ENCODE measurements around the gene SEPTIN10. TPM values are rescaled to one million over a fixed set of nuclear protein-coding genes. Genes with fewer than 3 reads are reported as not detected.

SEPTIN10 gene
- total RNA-seq, 1 experiment from 2014 or later: 92.5 TPM

- no peak overlapping the region for H3K4me3 Mint-ChIP-seq
- H2BK5ac ChIP-seq (ENCODE audit: insufficient read length, low read length): no peak overlapping the region
Measured at GRCh38 chr2:109529532-109530449, 84.0 kb downstream of the SEPTIN10 start.

More at GRCh38 chr2:109529532-109530449, 84.0 kb downstream of the SEPTIN10 start:
- H4K91ac ChIP-seq (ENCODE audit: insufficient read length, low read depth, low read length): no peak overlapping the region
- no CpG with 5 or more reads among the region's 16 CpGs for WGBS (ENCODE audit: extremely low coverage, insufficient read length, low lambda C conversion rate)
- H4K20me1 ChIP-seq (ENCODE audit: control insufficient read depth, insufficient read depth, insufficient read length): no peaks in the 10 kb centered on the region
- H2AK5ac ChIP-seq (ENCODE audit: insufficient read length, low read length): no peak overlapping the region
- H3T11ph ChIP-seq (ENCODE audit: low read length): no peak overlapping the region
- H3K18ac ChIP-seq (ENCODE audit: insufficient read length, low read depth, low read length): no peak overlapping the region
- Mint-ChIP-seq H3K4me1 (no peaks in the 10 kb centered on the region), H3K36me3 (ENCODE audit: insufficient read depth in 1 of 3, low read depth in 3 of 3) (no peaks in the 10 kb centered on the region), H3K27me3 (ENCODE audit: low read depth) (no peaks in the 10 kb centered on the region; the same call in 1 of the 2 replicates), H3K9me3 (no peaks in the 10 kb centered on the region; a peak in 1 of 5 replicates), H3K27ac (no peak overlapping the region)
- H2BK20ac ChIP-seq (ENCODE audit: low read depth, low read length, poor library complexity, severe bottlenecking): no peak overlapping the region
- H3K4me1 ChIP-seq (ENCODE audit: insufficient read depth, low read length): no peaks in the 10 kb centered on the region
- no peak overlapping the region for H3K27ac ChIP-seq (ENCODE audit: insufficient read length, low read depth, low read length)
- no peak overlapping the region for H2BK12ac ChIP-seq (ENCODE audit: insufficient read length, low read depth, low read length)
- H2AFZ ChIP-seq (ENCODE audit: low read length): no peak overlapping the region
- no peak overlapping the region for H3K56ac ChIP-seq (ENCODE audit: insufficient read length, low read depth, low read length)
- H3K79me2 ChIP-seq (ENCODE audit: insufficient read depth, low read length): no peaks in the 10 kb centered on the region
- peak; percentile 19 for DNase-seq
- H2BK15ac ChIP-seq (ENCODE audit: low read depth, low read length): no peak overlapping the region
- H3K9me3 ChIP-seq (ENCODE audit: control insufficient read depth, low read depth, low read length): no peaks in the 10 kb centered on the region
- no peaks in the 10 kb centered on the region for H3K27me3 ChIP-seq (ENCODE audit: insufficient read depth, low read length)
- H4K8ac ChIP-seq (replicated peaks; ENCODE audit: insufficient read length, low read depth, low read length): no peak overlapping the region
- no peak overlapping the region for H3K4ac ChIP-seq (ENCODE audit: low read depth, low read length)
- H3K9ac ChIP-seq (ENCODE audit: extremely low read depth, insufficient read length, low read length): no peak overlapping the region
- TF ChIP-seq, protein P1, sequence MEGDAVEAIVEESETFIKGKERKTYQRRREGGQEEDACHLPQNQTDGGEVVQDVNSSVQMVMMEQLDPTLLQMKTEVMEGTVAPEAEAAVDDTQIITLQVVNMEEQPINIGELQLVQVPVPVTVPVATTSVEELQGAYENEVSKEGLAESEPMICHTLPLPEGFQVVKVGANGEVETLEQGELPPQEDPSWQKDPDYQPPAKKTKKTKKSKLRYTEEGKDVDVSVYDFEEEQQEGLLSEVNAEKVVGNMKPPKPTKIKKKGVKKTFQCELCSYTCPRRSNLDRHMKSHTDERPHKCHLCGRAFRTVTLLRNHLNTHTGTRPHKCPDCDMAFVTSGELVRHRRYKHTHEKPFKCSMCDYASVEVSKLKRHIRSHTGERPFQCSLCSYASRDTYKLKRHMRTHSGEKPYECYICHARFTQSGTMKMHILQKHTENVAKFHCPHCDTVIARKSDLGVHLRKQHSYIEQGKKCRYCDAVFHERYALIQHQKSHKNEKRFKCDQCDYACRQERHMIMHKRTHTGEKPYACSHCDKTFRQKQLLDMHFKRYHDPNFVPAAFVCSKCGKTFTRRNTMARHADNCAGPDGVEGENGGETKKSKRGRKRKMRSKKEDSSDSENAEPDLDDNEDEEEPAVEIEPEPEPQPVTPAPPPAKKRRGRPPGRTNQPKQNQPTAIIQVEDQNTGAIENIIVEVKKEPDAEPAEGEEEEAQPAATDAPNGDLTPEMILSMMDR (conservative IDR thresholded peaks at IDR 0.05): no peak
- H3K4me2 ChIP-seq (ENCODE audit: insufficient read depth, insufficient read length, low read length): no peak overlapping the region
- H3K23me2 ChIP-seq (ENCODE audit: insufficient read length, low read depth, low read length, poor library complexity, severe bottlenecking): no peaks in the 10 kb centered on the region
- no peak overlapping the region for H2BK120ac ChIP-seq (ENCODE audit: low read depth, low read length, poor library complexity, severe bottlenecking)
- H3K23ac ChIP-seq (ENCODE audit: insufficient read length, low read depth, low read length): no peak overlapping the region
- H3K79me1 ChIP-seq (ENCODE audit: insufficient read depth, low read depth, low read length, poor library complexity, severe bottlenecking): no peaks in the 10 kb centered on the region
- H4K5ac ChIP-seq (ENCODE audit: insufficient read length, low read depth, low read length): no peak overlapping the region
- H3K14ac ChIP-seq (ENCODE audit: insufficient read depth, low read length): no peak overlapping the region
